ENCODE data around the gene SYT12.

Gene SYT12

GRCh38 chr11:67073908-67074307, 51.0 kb downstream of the SYT12 start:
- Histone ChIP-seq H3K36me3 (ENCODE audit: insufficient read depth) (no peaks in the 10 kb centered on the region), H3K27ac (no peak overlapping the region), H4K20me1 (ENCODE audit: insufficient read depth) (no peaks in the 10 kb centered on the region), H3K4me1 (ENCODE audit: low read depth, poor library complexity, severe bottlenecking) (peaks cover 1% of the 10 kb centered on the region), H3K4me3 (IDR thresholded peaks at IDR 0.05; ENCODE audit: insufficient read depth, low read depth, low read length) (no peak overlapping the region), H3K27me3 (ENCODE audit: insufficient read depth, low read depth) (no peaks in the 10 kb centered on the region), H3K9ac (no peak overlapping the region), H3K4me2 (no peak overlapping the region), H3K79me2 (ENCODE audit: insufficient read depth, low read depth) (no peaks in the 10 kb centered on the region), H2AFZ (ENCODE audit: low read depth) (no peak overlapping the region)
- TF ChIP-seq CTCF (conservative IDR thresholded peaks at IDR 0.05; ENCODE audit: low read depth, low read length): no peak

GRCh38 chr11:67076202-67076601, 53.3 kb downstream of the SYT12 start:
- no peak overlapping the region for H3K9ac ChIP-seq

GRCh38 chr11:67079065-67079705, 56.3 kb downstream of the SYT12 start:
- peaks cover 7% of the 10 kb centered on the region for H3K4me1 ChIP-seq (ENCODE audit: low read depth, poor library complexity, severe bottlenecking)
- H3K27me3 ChIP-seq (ENCODE audit: insufficient read depth, low read depth): no peaks in the 10 kb centered on the region
- no peak overlapping the region for H3K27ac ChIP-seq

More at GRCh38 chr11:67076202-67076601, 53.3 kb downstream of the SYT12 start:
- no peaks in the 10 kb centered on the region for H4K20me1 ChIP-seq (ENCODE audit: insufficient read depth)
- H3K4me1 ChIP-seq (ENCODE audit: low read depth, poor library complexity, severe bottlenecking): peaks cover 7% of the 10 kb centered on the region
- H3K36me3 ChIP-seq (ENCODE audit: insufficient read depth): no peaks in the 10 kb centered on the region
- TF ChIP-seq CTCF (conservative IDR thresholded peaks at IDR 0.05; ENCODE audit: low read depth, low read length): no peak
- no peak overlapping the region for H3K4me2 ChIP-seq
- no peaks in the 10 kb centered on the region for H3K79me2 ChIP-seq (ENCODE audit: insufficient read depth, low read depth)
- H2AFZ ChIP-seq (ENCODE audit: low read depth): no peak overlapping the region
- H3K27me3 ChIP-seq (ENCODE audit: insufficient read depth, low read depth): no peaks in the 10 kb centered on the region
- H3K4me3 ChIP-seq (IDR thresholded peaks at IDR 0.05; ENCODE audit: insufficient read depth, low read depth, low read length): no peak overlapping the region
- H3K27ac ChIP-seq: no peak overlapping the region

GRCh38 chr11:67082071-67082791, 59.3 kb downstream of the SYT12 start:
- Histone ChIP-seq H3K36me3 (ENCODE audit: insufficient read depth) (no peaks in the 10 kb centered on the region), H3K27ac (no peak overlapping the region), H3K4me1 (ENCODE audit: low read depth, poor library complexity, severe bottlenecking) (peaks cover 7% of the 10 kb centered on the region), H2AFZ (ENCODE audit: low read depth) (peak overlapping the region; percentile 18; the same call in 1 of the 2 replicates), H3K4me3 (IDR thresholded peaks at IDR 0.05; ENCODE audit: insufficient read depth, low read depth, low read length) (no peak overlapping the region), H3K4me2 (no peak overlapping the region), H3K27me3 (ENCODE audit: insufficient read depth, low read depth) (no peaks in the 10 kb centered on the region), H3K9ac (no peak overlapping the region), H3K79me2 (ENCODE audit: insufficient read depth, low read depth) (no peaks in the 10 kb centered on the region), H4K20me1 (ENCODE audit: insufficient read depth) (no peaks in the 10 kb centered on the region)
- no peak for TF ChIP-seq CTCF (conservative IDR thresholded peaks at IDR 0.05; ENCODE audit: low read depth, low read length)

More at GRCh38 chr11:67079065-67079705, 56.3 kb downstream of the SYT12 start:
- Histone ChIP-seq H3K4me2 (no peak overlapping the region), H3K9ac (no peak overlapping the region), H2AFZ (ENCODE audit: low read depth) (no peak overlapping the region), H3K4me3 (IDR thresholded peaks at IDR 0.05; ENCODE audit: insufficient read depth, low read depth, low read length) (no peak overlapping the region), H3K36me3 (ENCODE audit: insufficient read depth) (no peaks in the 10 kb centered on the region), H4K20me1 (ENCODE audit: insufficient read depth) (no peaks in the 10 kb centered on the region), H3K79me2 (ENCODE audit: insufficient read depth, low read depth) (no peaks in the 10 kb centered on the region)
- no peak for TF ChIP-seq CTCF (conservative IDR thresholded peaks at IDR 0.05; ENCODE audit: low read depth, low read length)
